ENCODE results near the gene PCBP3.

DNA sequence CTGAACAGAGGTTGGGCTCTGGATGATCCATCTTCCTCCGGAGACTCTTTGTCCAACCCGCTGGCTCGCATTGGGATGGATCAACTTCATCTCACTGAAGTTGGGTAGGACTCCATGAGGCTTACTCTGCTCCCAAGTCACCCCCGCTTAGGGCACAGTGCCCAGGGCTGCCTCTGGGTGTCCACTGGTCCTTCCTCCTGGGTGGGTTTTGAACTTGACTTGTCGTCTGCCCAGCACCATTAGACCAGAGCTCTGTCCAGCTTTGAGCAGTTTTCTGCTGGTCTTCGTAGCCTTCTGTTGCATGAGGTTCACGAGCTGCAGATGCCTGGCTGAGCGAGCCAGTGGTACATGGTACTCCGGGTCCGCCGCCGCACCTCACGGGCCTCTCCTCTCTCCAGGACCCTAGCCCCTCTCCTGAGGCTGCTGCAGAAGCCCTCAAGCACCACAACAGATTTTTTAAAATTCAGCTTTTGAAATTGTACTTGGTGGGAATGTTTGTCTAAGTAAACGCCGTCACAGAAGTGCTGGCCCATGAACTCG lies 304.3 kb downstream of the PCBP3 start:
- TF ChIP-seq SPI1 (IDR thresholded peaks at IDR 0.05; ENCODE audit: borderline replicate concordance, insufficient read depth, low read depth, low read length), result no peak
- TF ChIP-seq, protein P1, sequence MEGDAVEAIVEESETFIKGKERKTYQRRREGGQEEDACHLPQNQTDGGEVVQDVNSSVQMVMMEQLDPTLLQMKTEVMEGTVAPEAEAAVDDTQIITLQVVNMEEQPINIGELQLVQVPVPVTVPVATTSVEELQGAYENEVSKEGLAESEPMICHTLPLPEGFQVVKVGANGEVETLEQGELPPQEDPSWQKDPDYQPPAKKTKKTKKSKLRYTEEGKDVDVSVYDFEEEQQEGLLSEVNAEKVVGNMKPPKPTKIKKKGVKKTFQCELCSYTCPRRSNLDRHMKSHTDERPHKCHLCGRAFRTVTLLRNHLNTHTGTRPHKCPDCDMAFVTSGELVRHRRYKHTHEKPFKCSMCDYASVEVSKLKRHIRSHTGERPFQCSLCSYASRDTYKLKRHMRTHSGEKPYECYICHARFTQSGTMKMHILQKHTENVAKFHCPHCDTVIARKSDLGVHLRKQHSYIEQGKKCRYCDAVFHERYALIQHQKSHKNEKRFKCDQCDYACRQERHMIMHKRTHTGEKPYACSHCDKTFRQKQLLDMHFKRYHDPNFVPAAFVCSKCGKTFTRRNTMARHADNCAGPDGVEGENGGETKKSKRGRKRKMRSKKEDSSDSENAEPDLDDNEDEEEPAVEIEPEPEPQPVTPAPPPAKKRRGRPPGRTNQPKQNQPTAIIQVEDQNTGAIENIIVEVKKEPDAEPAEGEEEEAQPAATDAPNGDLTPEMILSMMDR (IDR thresholded peaks at IDR 0.05 in 2 of 3, conservative IDR thresholded peaks at IDR 0.05 in 1 of 3; ENCODE audit: control insufficient read depth in 2 of 3, extremely low read depth in 1 of 3, insufficient read depth in 1 of 3, low read depth in 3 of 3, low read length in 3 of 3), result no peak

Data from GM12878 (cell line).